Erythroblast (primary cell): Measurements from ENCODE around the gene RAB11FIP3.

Source experiments
- GATA1 ChIP-seq: IDR thresholded peaks from 2 replicates; pipeline ENCODE4 v1.6.1; 2011; ENCODE audit warnings: low read depth, mild to moderate bottlenecking, control low read depth, low read length, moderate library complexity
- POLR2A ChIP-seq: IDR thresholded peaks from 2 replicates; pipeline ENCODE4 v1.6.1; 2011; ENCODE audit warnings: mild to moderate bottlenecking, low read length

- TF ChIP-seq POLR2A (no peak), GATA1 (no peak)
Measured at GRCh38 chr16:427250-427649, 1.8 kb downstream of the RAB11FIP3 start.
